Activated T-cell treated with anti-CD3 and anti-CD28 coated beads for 4 hours (primary cell): ENCODE results near the gene PPCDC.

Source experiments
- DNase-seq: peaks from one replicate; pipeline ENCODE4 v3.0.0-alpha.2; 2020

Gene PPCDC

GRCh38 chr15:75019916-75020315, 3.5 kb upstream of the PPCDC start:
- no peak for DNase-seq

- no peak for DNase-seq
These were observed 2.0 kb upstream of the PPCDC start for GRCh38 chr15:75021341-75021740.

GRCh38 chr15:75022783-75023180, 608 bp upstream of the PPCDC start:
- DNase-seq = no peak

GRCh38 chr15:75023872-75024636, 664 bp downstream of the PPCDC start:
- DNase-seq = no peak

GRCh38 chr15:75025107-75025506, 1.7 kb downstream of the PPCDC start:
- DNase-seq = no peak

- no peak for DNase-seq
These were observed 2.3 kb downstream of the PPCDC start for GRCh38 chr15:75025548-75026260.

- no peak for DNase-seq
These were observed 4.2 kb downstream of the PPCDC start for GRCh38 chr15:75027551-75027950.

GRCh38 chr15:75028991-75029377, 5.6 kb downstream of the PPCDC start:
- DNase-seq = no peak

- peak; percentile 90 for DNase-seq
These were observed 6.1 kb downstream of the PPCDC start for GRCh38 chr15:75029378-75030022.

- DNase-seq = no peak
These were observed 6.6 kb downstream of the PPCDC start for GRCh38 chr15:75030023-75030413.

- DNase-seq = no peak
These were observed 7.0 kb downstream of the PPCDC start for GRCh38 chr15:75030424-75030823.

- no peak for DNase-seq
These were observed 8.5 kb downstream of the PPCDC start for GRCh38 chr15:75031848-75032247.

- no peak for DNase-seq
These were observed 9.0 kb downstream of the PPCDC start for GRCh38 chr15:75032395-75032794.

GRCh38 chr15:75033809-75034208, 10.4 kb downstream of the PPCDC start:
- no peak for DNase-seq

- no peak for DNase-seq
These were observed 11.2 kb downstream of the PPCDC start for GRCh38 chr15:75034615-75035014.

- DNase-seq = no peak
These were observed 12.8 kb downstream of the PPCDC start for GRCh38 chr15:75036212-75036616.

GRCh38 chr15:75037685-75038084, 14.3 kb downstream of the PPCDC start:
- DNase-seq = no peak

- no peak for DNase-seq
These were observed 14.8 kb downstream of the PPCDC start for GRCh38 chr15:75038231-75038630.

- no peak for DNase-seq
These were observed 19.5 kb downstream of the PPCDC start for GRCh38 chr15:75042730-75043508.

- DNase-seq = no peak
These were observed 20.3 kb downstream of the PPCDC start for GRCh38 chr15:75043509-75044257.

GRCh38 chr15:75044258-75044878, 21.0 kb downstream of the PPCDC start:
- DNase-seq = no peak
